D721Med (cell line): Measurements from ENCODE around the gene WSCD2.

Experiments
- DNase-seq: peaks from one replicate; pipeline ENCODE4 v3.0.0; 2011; ENCODE audit warnings: low spot score; ENCODE audit not compliant: insufficient read length
- FAIRE-seq: peaks from 2 replicates; lab custom pipeline; 2011; peaks lifted over from hg19 to GRCh38; lab: Jason Lieb, UNC
- CTCF ChIP-seq: IDR thresholded peaks from 2 replicates; pipeline ENCODE4 v1.5.1; 2012; ENCODE audit warnings: mild to moderate bottlenecking, control low read depth; ENCODE audit not compliant: insufficient read depth; ENCODE audit errors: missing control alignments

Gene WSCD2

GRCh38 chr12:108129017-108129812, at the start of gene WSCD2:
Gene WSCD2 (plus strand): TSS chr12:108129288. CDS start chr12:108195833, 66,545 bp downstream.
- DNase-seq (no peak), FAIRE-seq (no peak)
- TF ChIP-seq CTCF: no peak

DNA sequence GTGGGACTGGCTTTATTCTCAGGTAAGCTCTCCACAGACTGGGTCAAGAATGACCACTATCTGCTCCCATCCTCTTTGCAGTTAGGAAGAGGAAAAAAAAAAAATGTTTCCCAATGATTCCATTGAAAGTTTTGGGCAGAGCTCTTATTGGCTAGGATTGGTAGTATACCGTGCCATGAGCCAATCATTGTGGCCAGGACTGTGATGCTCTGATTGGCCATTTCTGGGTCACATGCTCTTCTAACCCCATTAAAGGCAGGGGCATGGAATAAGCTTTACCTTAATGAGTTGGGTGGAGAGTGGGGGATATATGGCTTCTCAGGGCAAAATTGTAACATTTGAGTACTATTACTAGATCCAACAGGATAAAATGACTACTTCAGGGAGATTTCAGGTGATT, 49.4 kb upstream of the WSCD2 start:
- FAIRE-seq: no peak
- TF ChIP-seq CTCF: no peak
- DNase-seq: no peak

DNA sequence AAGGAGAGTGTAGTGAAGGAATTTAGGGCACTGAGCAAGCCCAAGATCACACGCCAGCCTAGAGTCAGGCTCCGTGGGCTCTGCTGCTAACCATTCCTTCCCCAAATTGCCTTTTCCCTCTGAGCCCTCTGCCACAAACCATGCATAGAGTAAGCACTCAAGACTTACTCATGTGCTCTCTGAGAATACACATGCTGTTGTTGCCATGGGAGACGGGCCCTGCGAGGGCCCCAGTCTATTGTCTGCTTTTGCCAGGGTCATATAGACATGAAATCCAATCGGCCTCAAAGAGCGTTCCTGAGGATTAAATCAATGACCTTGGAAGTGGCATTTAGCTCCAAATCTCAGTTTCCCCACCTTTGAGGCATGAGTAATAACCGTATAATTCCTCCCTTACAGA, 48.7 kb upstream of the WSCD2 start:
- TF ChIP-seq CTCF: no peak
- DNase-seq: no peak
- no peak for FAIRE-seq

GRCh38 chr12:108082485-108082884, 46.6 kb upstream of the WSCD2 start:
- no peak for DNase-seq

DNA sequence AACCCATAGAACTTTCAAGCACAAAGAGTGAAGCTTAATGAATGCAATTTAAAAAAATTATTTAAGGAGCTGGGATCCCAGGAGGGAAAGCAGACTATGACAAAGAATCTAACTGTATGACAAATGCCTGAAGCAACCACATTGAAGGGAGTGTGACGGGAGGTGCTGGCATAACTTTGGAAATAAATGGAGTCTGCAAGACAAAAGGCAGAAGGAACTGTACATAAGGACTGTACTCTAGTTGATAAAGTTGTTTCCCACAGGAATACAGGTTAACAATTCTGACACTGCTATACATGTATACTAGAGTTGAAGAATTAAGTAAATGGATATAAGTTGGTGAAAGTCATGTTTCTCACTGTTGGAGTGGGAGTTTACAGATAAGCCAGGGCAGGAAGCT, 41.2 kb upstream of the WSCD2 start:
- FAIRE-seq (no peak), DNase-seq (no peak)
- no peak for TF ChIP-seq CTCF

More at GRCh38 chr12:108082485-108082884, 46.6 kb upstream of the WSCD2 start:
- no peak for TF ChIP-seq CTCF
- FAIRE-seq: no peak

- TF ChIP-seq CTCF: no peak
- FAIRE-seq: no peak
- no peak for DNase-seq
These were observed 38.8 kb upstream of the WSCD2 start for GRCh38 chr12:108090107-108090899.
